Measurements from ENCODE around the gene SEC62. TPM values are rescaled to one million over a fixed set of nuclear protein-coding genes. Genes with fewer than 3 reads are reported as not detected.

SEC62 gene
- total and polyA plus RNA-seq, 9 of the 15 experiments (the other 6 are each of a cell fraction or from before 2014, with no cell fraction given), result 34.5 to 152 (median 51.8) TPM

DNA sequence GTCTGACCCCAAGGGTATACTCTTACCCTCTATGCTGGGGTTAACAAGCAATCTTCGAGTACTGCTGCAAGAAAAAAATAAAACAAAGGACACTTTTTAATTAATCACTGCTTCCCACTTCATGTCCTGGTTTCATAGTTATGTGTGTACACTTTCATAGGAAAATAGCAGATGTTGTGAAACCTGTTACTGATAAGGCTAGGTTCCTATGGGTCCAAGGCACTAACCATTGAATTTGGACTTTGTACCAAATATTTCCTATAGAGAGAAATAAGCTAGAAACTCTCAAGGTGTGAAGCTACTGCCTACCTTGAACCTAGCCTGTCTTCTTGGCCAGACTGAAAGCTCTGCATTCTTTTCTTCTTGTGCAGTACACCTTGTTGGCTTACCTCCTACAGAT lies 56.6 kb downstream of the SEC62 start:
- no peak overlapping the region for H3K27ac ChIP-seq (ENCODE audit: extremely low read depth, low read depth, low read length)
- no peaks in the 10 kb centered on the region for H3K4me1 ChIP-seq (replicated peaks in 1 of 2; ENCODE audit: control insufficient read depth in 2 of 2, insufficient read depth in 2 of 2, low read length in 2 of 2)
- FAIRE-seq (no peak), DNase-seq (ENCODE audit: extremely low read depth in 1 of 4, low spot score in 3 of 4) (no peak), ATAC-seq (no peak)
- H4K20me1 ChIP-seq (replicated peaks; ENCODE audit: control insufficient read depth, insufficient read depth, low read length), result no peaks in the 10 kb centered on the region
- H2AFZ ChIP-seq (ENCODE audit: low read depth, low read length), result no peak overlapping the region
- no TSS peak for BruUV-seq (replicated peaks)
- TF ChIP-seq DACH1 (IDR thresholded peaks at IDR 0.05; ENCODE audit: partially characterized antibody), result no peak
- H3K4me2 ChIP-seq (ENCODE audit: insufficient read depth, low read length), result no peak overlapping the region
- H3K9ac ChIP-seq (ENCODE audit: insufficient read depth in 1 of 2, low read depth in 2 of 2, low read length in 2 of 2), result no peak overlapping the region
- H3K79me2 ChIP-seq (ENCODE audit: control insufficient read depth, insufficient read depth, low read length), result no peaks in the 10 kb centered on the region
- CTCF ChIA-PET (ENCODE audit: low intra/inter-chr PET ratio), result no interaction called here
- WGBS (ENCODE audit: insufficient coverage, low coverage, missing lambda C conversion rate), result 11% methylated on average over 1 of the region's 1 CpG
- H3K36me3 ChIP-seq (ENCODE audit: control insufficient read depth, insufficient read depth, low read length), result no peaks in the 10 kb centered on the region
- H3K4me3 ChIP-seq, result no peak overlapping the region
- in situ Hi-C loops (cut with MboI), result no loop called here
- H3K27me3 ChIP-seq (ENCODE audit: control insufficient read depth in 2 of 2, insufficient read depth in 2 of 2, low read length in 2 of 2), result peaks cover 2 to 8% of the 10 kb centered on the region in 2 experiments; a peak in 2 of 5 replicates
- no peaks in the 10 kb centered on the region for H3K9me1 ChIP-seq (ENCODE audit: control insufficient read depth, insufficient read depth, low read length)
- POLR2A ChIA-PET, result interaction anchor here (0.5 to 0.8 kb wide), 2 partner anchors 17 to 83 kb away, joined by 3 to 4 read pairs; no protein-coding TSS in a partner anchor
- H3K9me3 ChIP-seq (replicated peaks; ENCODE audit: control insufficient read depth, insufficient read depth, low read depth, low read length), result no peaks in the 10 kb centered on the region
- intact Hi-C loops (cut with micrococcal nuclease), result no loop called here

GRCh38 chr3:170024581-170024980 lies 58.0 kb downstream of the SEC62 start:
- Histone ChIP-seq H3K4me2 (ENCODE audit: insufficient read depth, low read length) (no peak overlapping the region), H2AFZ (ENCODE audit: low read depth, low read length) (no peak overlapping the region), H3K9me1 (ENCODE audit: control insufficient read depth, insufficient read depth, low read length) (no peaks in the 10 kb centered on the region), H3K9me3 (replicated peaks; ENCODE audit: control insufficient read depth, insufficient read depth, low read depth, low read length) (no peaks in the 10 kb centered on the region), H3K36me3 (ENCODE audit: control insufficient read depth, insufficient read depth, low read length) (no peaks in the 10 kb centered on the region), H3K27me3 (ENCODE audit: control insufficient read depth in 2 of 2, insufficient read depth in 2 of 2, low read length in 2 of 2) (peaks cover 2 to 8% of the 10 kb centered on the region in 2 experiments; a peak in 2 of 5 replicates), H3K79me2 (ENCODE audit: control insufficient read depth, insufficient read depth, low read length) (no peaks in the 10 kb centered on the region), H3K9ac (ENCODE audit: insufficient read depth in 1 of 2, low read depth in 2 of 2, low read length in 2 of 2) (no peak overlapping the region), H3K27ac (ENCODE audit: extremely low read depth, low read depth, low read length) (no peak overlapping the region), H3K4me3 (no peak overlapping the region), H3K4me1 (replicated peaks in 1 of 2; ENCODE audit: control insufficient read depth in 2 of 2, insufficient read depth in 2 of 2, low read length in 2 of 2) (no peaks in the 10 kb centered on the region), H4K20me1 (replicated peaks; ENCODE audit: control insufficient read depth, insufficient read depth, low read length) (no peaks in the 10 kb centered on the region)
- no peak for DNase-seq (ENCODE audit: extremely low read depth in 1 of 4, low spot score in 3 of 4)
- TF ChIP-seq YBX1 (IDR thresholded peaks at IDR 0.05) (no peak), ZNF347 (CRISPR knock-in tag; IDR thresholded peaks at IDR 0.05; ENCODE audit: low read depth) (no peak), ZNF77 (CRISPR knock-in tag; IDR thresholded peaks at IDR 0.05) (no peak), TAF7 (tag; IDR thresholded peaks at IDR 0.05) (no peak), TARDBP (IDR thresholded peaks at IDR 0.05) (no peak), PURB (CRISPR knock-in tag; IDR thresholded peaks at IDR 0.05; ENCODE audit: low read depth) (no peak), EWSR1 (IDR thresholded peaks at IDR 0.05; ENCODE audit: borderline replicate concordance, low read depth, partially characterized antibody) (no peak), NR2C2 (CRISPR knock-in tag; IDR thresholded peaks at IDR 0.05) (no peak), NR2C2 (tag; IDR thresholded peaks at IDR 0.05) (no peak)
- TF ChIP-seq, protein P1, sequence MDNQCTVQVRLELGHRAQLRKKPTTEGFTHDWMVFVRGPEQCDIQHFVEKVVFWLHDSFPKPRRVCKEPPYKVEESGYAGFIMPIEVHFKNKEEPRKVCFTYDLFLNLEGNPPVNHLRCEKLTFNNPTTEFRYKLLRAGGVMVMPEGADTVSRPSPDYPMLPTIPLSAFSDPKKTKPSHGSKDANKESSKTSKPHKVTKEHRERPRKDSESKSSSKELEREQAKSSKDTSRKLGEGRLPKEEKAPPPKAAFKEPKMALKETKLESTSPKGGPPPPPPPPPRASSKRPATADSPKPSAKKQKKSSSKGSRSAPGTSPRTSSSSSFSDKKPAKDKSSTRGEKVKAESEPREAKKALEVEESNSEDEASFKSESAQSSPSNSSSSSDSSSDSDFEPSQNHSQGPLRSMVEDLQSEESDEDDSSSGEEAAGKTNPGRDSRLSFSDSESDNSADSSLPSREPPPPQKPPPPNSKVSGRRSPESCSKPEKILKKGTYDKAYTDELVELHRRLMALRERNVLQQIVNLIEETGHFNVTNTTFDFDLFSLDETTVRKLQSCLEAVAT (IDR thresholded peaks at IDR 0.05), result no peak
- TF ChIP-seq, protein P2, sequence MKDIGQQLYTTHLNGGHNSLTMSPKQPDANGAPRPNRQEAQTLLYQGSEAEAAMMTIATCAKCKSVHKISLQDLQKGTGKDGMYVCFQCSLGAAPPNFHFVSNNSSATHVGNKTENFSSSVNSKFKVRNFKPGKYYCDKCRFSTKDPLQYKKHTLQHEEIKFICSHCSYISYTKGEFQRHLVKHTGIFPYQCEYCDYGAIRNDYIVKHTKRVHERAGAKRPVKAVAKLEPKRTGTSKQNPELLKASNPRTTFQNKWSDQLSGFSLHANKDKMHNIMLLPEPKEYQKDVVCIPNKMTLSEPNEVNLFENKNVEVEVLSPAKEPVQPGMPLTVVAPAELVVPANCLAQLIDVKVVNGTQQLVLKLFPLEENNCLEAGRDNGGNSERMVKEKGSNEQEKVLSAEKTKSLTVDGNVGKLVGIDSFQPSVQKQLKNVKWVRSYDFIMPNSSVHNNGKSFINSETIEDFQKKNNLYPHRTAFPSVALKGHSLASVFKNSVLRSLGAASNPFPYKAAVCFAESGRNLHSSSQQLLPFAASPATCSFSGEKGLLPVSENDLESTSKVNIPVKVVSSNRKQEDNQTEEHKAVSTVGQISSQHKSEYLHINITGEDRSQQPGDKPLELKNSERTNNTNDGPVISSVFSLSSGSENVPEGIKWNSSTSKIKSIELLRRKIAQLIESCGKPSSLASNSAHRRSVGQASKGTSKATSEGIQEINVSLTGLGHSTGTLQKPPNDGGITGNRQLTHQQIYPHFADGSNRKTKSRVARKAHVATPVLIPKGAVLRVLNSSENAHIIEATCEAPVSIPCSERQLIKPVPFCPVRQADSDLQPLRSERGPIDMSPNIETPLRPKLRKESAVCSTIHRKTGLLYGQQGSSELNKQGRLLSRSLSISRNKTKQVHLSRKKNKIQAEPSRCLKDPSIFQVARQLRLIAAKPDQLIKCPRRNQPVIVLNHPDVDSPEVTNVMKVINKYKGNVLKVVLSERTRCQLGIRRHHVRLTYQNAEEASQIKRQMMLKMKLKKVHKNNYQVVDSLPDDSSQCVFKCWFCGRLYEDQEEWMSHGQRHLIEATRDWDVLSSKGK (CRISPR knock-in tag; IDR thresholded peaks at IDR 0.05), result no peak
- 45% methylated on average over 4 of the region's 4 CpGs for WGBS (ENCODE audit: insufficient coverage, low coverage, missing lambda C conversion rate)
- FAIRE-seq, result no peak
- no peak for ATAC-seq
- no TSS peak for BruUV-seq (replicated peaks)
- in situ Hi-C loops (cut with MboI) (no loop called here), intact Hi-C loops (cut with micrococcal nuclease) (no loop called here)
- ChIA-PET CTCF (ENCODE audit: low intra/inter-chr PET ratio) (no interaction called here), POLR2A (no interaction called here)
